Stimulated activated naive CD8-positive, alpha-beta T cell treated with anti-CD3 and anti-CD28 coated beads, Interleukin-15, Interleukin-2, amounts not matched to agents 100 ng/mL and 50 ng/mL, for 24 hours (primary cell): ENCODE data around the gene LYZL1.
"Not testable (repeated sequence)": the region's sequence is repeated elsewhere in the genome, so short reads cannot be mapped to it uniquely, and the experiment has no call there.

Source experiments
- H3K27ac Mint-ChIP-seq: one replicate; pipeline ENCODE4 v1.8.0; 2021; ENCODE audit warnings: mild to moderate bottlenecking, mixed read lengths
- H3K27me3 Mint-ChIP-seq: one replicate; pipeline ENCODE4 v1.8.0; 2021; ENCODE audit warnings: mixed read lengths
- H3K36me3 Mint-ChIP-seq: one replicate; pipeline ENCODE4 v1.8.0; 2021; ENCODE audit warnings: low read depth, mixed read lengths
- H3K4me1 Mint-ChIP-seq: one replicate; pipeline ENCODE4 v1.8.0; 2021; ENCODE audit warnings: low read depth, mixed read lengths
- H3K4me3 Mint-ChIP-seq: one replicate; pipeline ENCODE4 v1.8.0; 2021; ENCODE audit warnings: mild to moderate bottlenecking, mixed read lengths
- H3K9me3 Mint-ChIP-seq: one replicate; pipeline ENCODE4 v1.8.0; 2021; ENCODE audit warnings: mixed read lengths

The LYZL1 gene

GRCh38 chr10:29288906-29289305 lies at the start of gene LYZL1:
TSS of gene LYZL1 (plus strand) at chr10:29289070. CDS start at chr10:29291868, 2,798 bp downstream.
- H3K4me3 Mint-ChIP-seq, H3K27ac Mint-ChIP-seq: not testable (repeated sequence)

GRCh38 chr10:29239569-29240472 lies 49.0 kb upstream of the LYZL1 start:
- no peaks in the 10 kb centered on the region for H3K4me1 Mint-ChIP-seq
- no peak overlapping the region for H3K4me3 Mint-ChIP-seq
- H3K9me3 Mint-ChIP-seq, result peaks cover 1% of the 10 kb centered on the region
- peaks cover 1% of the 10 kb centered on the region for H3K27me3 Mint-ChIP-seq
- no peaks in the 10 kb centered on the region for H3K36me3 Mint-ChIP-seq
- no peak overlapping the region for H3K27ac Mint-ChIP-seq

More at GRCh38 chr10:29288906-29289305, at the start of gene LYZL1:
- H3K36me3 Mint-ChIP-seq, H3K4me1 Mint-ChIP-seq, H3K9me3 Mint-ChIP-seq: not testable (repeated sequence)
- H3K27me3 Mint-ChIP-seq, result peaks cover 17% of the 10 kb centered on the region

GRCh38 chr10:29240986-29241660 lies 47.7 kb upstream of the LYZL1 start:
- Mint-ChIP-seq H3K9me3 (peaks cover 3% of the 10 kb centered on the region), H3K36me3 (no peaks in the 10 kb centered on the region), H3K27me3 (peaks cover 3% of the 10 kb centered on the region), H3K4me1 (no peaks in the 10 kb centered on the region), H3K4me3 (no peak overlapping the region), H3K27ac (no peak overlapping the region)

- Mint-ChIP-seq H3K27ac (no peak overlapping the region), H3K36me3 (no peaks in the 10 kb centered on the region), H3K9me3 (peaks cover 3% of the 10 kb centered on the region)
Observed at GRCh38 chr10:29241925-29242324, 46.9 kb upstream of the LYZL1 start.

GRCh38 chr10:29243066-29243465 lies 45.8 kb upstream of the LYZL1 start:
- Mint-ChIP-seq H3K27ac (no peak overlapping the region), H3K9me3 (peaks cover 3% of the 10 kb centered on the region), H3K4me3 (no peak overlapping the region), H3K4me1 (no peaks in the 10 kb centered on the region), H3K36me3 (no peaks in the 10 kb centered on the region), H3K27me3 (peaks cover 7% of the 10 kb centered on the region)

More at GRCh38 chr10:29241925-29242324, 46.9 kb upstream of the LYZL1 start:
- H3K4me3 Mint-ChIP-seq, result no peak overlapping the region
- H3K27me3 Mint-ChIP-seq, result peaks cover 6% of the 10 kb centered on the region
- no peaks in the 10 kb centered on the region for H3K4me1 Mint-ChIP-seq

- H3K27me3 Mint-ChIP-seq, result peaks cover 7% of the 10 kb centered on the region
- H3K36me3 Mint-ChIP-seq, result no peaks in the 10 kb centered on the region
- H3K27ac Mint-ChIP-seq, result no peak overlapping the region
- peaks cover 3% of the 10 kb centered on the region for H3K9me3 Mint-ChIP-seq
- H3K4me3 Mint-ChIP-seq, result no peak overlapping the region
- no peaks in the 10 kb centered on the region for H3K4me1 Mint-ChIP-seq
Observed at GRCh38 chr10:29243750-29244149, 45.1 kb upstream of the LYZL1 start.

- H3K36me3 Mint-ChIP-seq, result no peaks in the 10 kb centered on the region
- H3K27ac Mint-ChIP-seq, result no peak overlapping the region
- no peak overlapping the region for H3K4me3 Mint-ChIP-seq
- peaks cover 9% of the 10 kb centered on the region for H3K27me3 Mint-ChIP-seq
- H3K4me1 Mint-ChIP-seq, result no peaks in the 10 kb centered on the region
- peaks cover 3% of the 10 kb centered on the region for H3K9me3 Mint-ChIP-seq
Observed at GRCh38 chr10:29244978-29245377, 43.9 kb upstream of the LYZL1 start.

- H3K4me3 Mint-ChIP-seq, result no peak overlapping the region
- no peaks in the 10 kb centered on the region for H3K4me1 Mint-ChIP-seq
- peaks cover 3% of the 10 kb centered on the region for H3K9me3 Mint-ChIP-seq
- H3K36me3 Mint-ChIP-seq, result no peaks in the 10 kb centered on the region
- peaks cover 11% of the 10 kb centered on the region for H3K27me3 Mint-ChIP-seq
- H3K27ac Mint-ChIP-seq, result no peak overlapping the region
Observed at GRCh38 chr10:29245476-29245875, 43.4 kb upstream of the LYZL1 start.

GRCh38 chr10:29246449-29246848 lies 42.4 kb upstream of the LYZL1 start:
- no peak overlapping the region for H3K27ac Mint-ChIP-seq
- H3K27me3 Mint-ChIP-seq, result peaks cover 15% of the 10 kb centered on the region
- no peak overlapping the region for H3K4me3 Mint-ChIP-seq
- no peaks in the 10 kb centered on the region for H3K4me1 Mint-ChIP-seq
- no peaks in the 10 kb centered on the region for H3K36me3 Mint-ChIP-seq
- peaks cover 3% of the 10 kb centered on the region for H3K9me3 Mint-ChIP-seq

GRCh38 chr10:29248158-29248557 lies 40.7 kb upstream of the LYZL1 start:
- H3K27ac Mint-ChIP-seq, result no peak overlapping the region
- H3K4me1 Mint-ChIP-seq, result no peaks in the 10 kb centered on the region
- H3K9me3 Mint-ChIP-seq, result peaks cover 3% of the 10 kb centered on the region
- H3K27me3 Mint-ChIP-seq, result peaks cover 24% of the 10 kb centered on the region
- H3K4me3 Mint-ChIP-seq, result no peak overlapping the region
- no peaks in the 10 kb centered on the region for H3K36me3 Mint-ChIP-seq

- Mint-ChIP-seq H3K27ac (no peak overlapping the region), H3K27me3 (peaks cover 30% of the 10 kb centered on the region), H3K4me1 (no peaks in the 10 kb centered on the region), H3K9me3 (peaks cover 3% of the 10 kb centered on the region), H3K36me3 (no peaks in the 10 kb centered on the region), H3K4me3 (no peak overlapping the region)
Observed at GRCh38 chr10:29249018-29249417, 39.9 kb upstream of the LYZL1 start.

- H3K27ac Mint-ChIP-seq, result no peak overlapping the region
- H3K27me3 Mint-ChIP-seq, result peaks cover 29% of the 10 kb centered on the region
- no peak overlapping the region for H3K4me3 Mint-ChIP-seq
- H3K4me1 Mint-ChIP-seq, result no peaks in the 10 kb centered on the region
- no peaks in the 10 kb centered on the region for H3K9me3 Mint-ChIP-seq
- H3K36me3 Mint-ChIP-seq, result no peaks in the 10 kb centered on the region
Observed at GRCh38 chr10:29250066-29250465, 38.8 kb upstream of the LYZL1 start.

- Mint-ChIP-seq H3K4me1 (no peaks in the 10 kb centered on the region), H3K36me3 (no peaks in the 10 kb centered on the region), H3K27ac (no peak overlapping the region), H3K4me3 (no peak overlapping the region), H3K9me3 (no peaks in the 10 kb centered on the region), H3K27me3 (peaks cover 25% of the 10 kb centered on the region)
Observed at GRCh38 chr10:29252811-29253689, 35.8 kb upstream of the LYZL1 start.

- H3K9me3 Mint-ChIP-seq, result no peaks in the 10 kb centered on the region
- H3K4me1 Mint-ChIP-seq, result no peaks in the 10 kb centered on the region
- H3K36me3 Mint-ChIP-seq, result no peaks in the 10 kb centered on the region
- H3K27ac Mint-ChIP-seq, result no peak overlapping the region
- peaks cover 25% of the 10 kb centered on the region for H3K27me3 Mint-ChIP-seq
- H3K4me3 Mint-ChIP-seq, result no peak overlapping the region
Observed at GRCh38 chr10:29253690-29254029, 35.2 kb upstream of the LYZL1 start.
